Nephron (organoid): ENCODE results near the gene IL19.

Experiments used
- H3K27ac Mint-ChIP-seq, 3 experiments: 2 replicates each; pipeline ENCODE4 v1.8.0; 2020; ENCODE audit warnings: mixed read lengths in 3 of 3, mild to moderate bottlenecking in 2 of 3, moderate library complexity in 1 of 3
- H3K27me3 Mint-ChIP-seq: 2 replicates; pipeline ENCODE4 v1.8.0; 2021; ENCODE audit warnings: low read depth, mild to moderate bottlenecking, moderate library complexity, mixed read lengths
- H3K36me3 Mint-ChIP-seq: 2 replicates; pipeline ENCODE4 v1.8.0; 2020; ENCODE audit warnings: low read depth, mixed read lengths
- H3K4me1 Mint-ChIP-seq: 2 replicates; pipeline ENCODE4 v1.8.0; 2020; ENCODE audit warnings: mixed read lengths
- H3K4me3 Mint-ChIP-seq, 3 experiments: 2 replicates each; pipeline ENCODE4 v1.8.0; 2020; ENCODE audit warnings: mild to moderate bottlenecking in 3 of 3, mixed read lengths in 3 of 3, moderate library complexity in 2 of 3
- H3K9me3 Mint-ChIP-seq: 2 replicates; pipeline ENCODE4 v1.8.0; 2020; ENCODE audit warnings: mixed read lengths
- TF ChIP-seq, protein P1 (sequence below), 3 experiments: fragments of 200-600 bp; sonication (generic); IDR thresholded peaks; one replicate each; pipeline ENCODE4 v1.5.0; 2021; ENCODE audit warnings: antibody characterized with exemption in 3 of 3; ENCODE audit not compliant: unreplicated experiment in 3 of 3

Gene IL19

DNA sequence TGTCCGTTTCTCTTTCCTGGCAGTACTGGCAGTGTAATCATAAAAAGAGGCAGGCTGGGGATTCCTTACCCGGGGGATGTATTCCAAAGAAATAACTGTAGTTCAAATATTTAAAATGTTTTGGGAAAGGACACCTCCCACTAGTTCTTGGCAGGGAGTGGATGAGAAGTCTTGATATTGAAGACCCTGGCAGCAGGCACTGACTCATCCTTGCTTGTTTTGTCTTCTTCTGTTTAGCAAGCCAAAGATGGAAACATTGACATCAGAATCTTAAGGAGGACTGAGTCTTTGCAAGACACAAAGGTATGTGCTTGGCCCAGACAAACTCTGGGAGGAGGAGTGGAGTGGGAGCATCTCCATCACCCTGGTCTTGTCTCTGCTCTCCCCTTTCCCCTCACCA lies 95.5 kb downstream of the IL19 start:
- TF ChIP-seq, protein P1, sequence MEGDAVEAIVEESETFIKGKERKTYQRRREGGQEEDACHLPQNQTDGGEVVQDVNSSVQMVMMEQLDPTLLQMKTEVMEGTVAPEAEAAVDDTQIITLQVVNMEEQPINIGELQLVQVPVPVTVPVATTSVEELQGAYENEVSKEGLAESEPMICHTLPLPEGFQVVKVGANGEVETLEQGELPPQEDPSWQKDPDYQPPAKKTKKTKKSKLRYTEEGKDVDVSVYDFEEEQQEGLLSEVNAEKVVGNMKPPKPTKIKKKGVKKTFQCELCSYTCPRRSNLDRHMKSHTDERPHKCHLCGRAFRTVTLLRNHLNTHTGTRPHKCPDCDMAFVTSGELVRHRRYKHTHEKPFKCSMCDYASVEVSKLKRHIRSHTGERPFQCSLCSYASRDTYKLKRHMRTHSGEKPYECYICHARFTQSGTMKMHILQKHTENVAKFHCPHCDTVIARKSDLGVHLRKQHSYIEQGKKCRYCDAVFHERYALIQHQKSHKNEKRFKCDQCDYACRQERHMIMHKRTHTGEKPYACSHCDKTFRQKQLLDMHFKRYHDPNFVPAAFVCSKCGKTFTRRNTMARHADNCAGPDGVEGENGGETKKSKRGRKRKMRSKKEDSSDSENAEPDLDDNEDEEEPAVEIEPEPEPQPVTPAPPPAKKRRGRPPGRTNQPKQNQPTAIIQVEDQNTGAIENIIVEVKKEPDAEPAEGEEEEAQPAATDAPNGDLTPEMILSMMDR (IDR thresholded peaks at IDR 0.05; ENCODE audit: unreplicated experiment in 3 of 3) = no peak
- Mint-ChIP-seq H3K36me3 (no peaks in the 10 kb centered on the region), H3K4me3 (no peak overlapping the region), H3K4me1 (no peaks in the 10 kb centered on the region), H3K9me3 (no peaks in the 10 kb centered on the region), H3K27me3 (peaks cover 61% of the 10 kb centered on the region), H3K27ac (no peak overlapping the region)

DNA sequence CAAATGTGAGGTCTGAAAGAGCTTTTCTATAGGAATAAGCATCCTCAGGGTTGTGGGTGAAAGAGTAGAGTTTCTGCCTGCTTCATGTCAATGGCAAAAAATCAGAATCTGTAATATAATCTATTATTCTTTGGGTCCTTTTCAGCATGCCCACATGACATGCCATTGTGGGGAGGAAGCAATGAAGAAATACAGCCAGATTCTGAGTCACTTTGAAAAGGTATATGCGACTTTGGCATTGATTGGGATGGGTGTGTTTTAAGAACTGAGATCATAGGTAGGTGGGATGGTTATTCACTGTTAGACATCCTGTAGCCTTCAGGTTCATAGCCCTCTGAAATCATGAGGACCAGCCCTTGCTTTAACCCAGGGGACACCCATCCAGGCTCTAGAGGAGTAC lies 96.7 kb downstream of the IL19 start:
- no peaks in the 10 kb centered on the region for H3K9me3 Mint-ChIP-seq
- H3K4me1 Mint-ChIP-seq = no peaks in the 10 kb centered on the region
- no peak overlapping the region for H3K27ac Mint-ChIP-seq
- TF ChIP-seq, protein P1 (IDR thresholded peaks at IDR 0.05; ENCODE audit: unreplicated experiment in 3 of 3) = no peak
- no peak overlapping the region for H3K4me3 Mint-ChIP-seq
- no peaks in the 10 kb centered on the region for H3K36me3 Mint-ChIP-seq
- peaks cover 49% of the 10 kb centered on the region for H3K27me3 Mint-ChIP-seq

DNA sequence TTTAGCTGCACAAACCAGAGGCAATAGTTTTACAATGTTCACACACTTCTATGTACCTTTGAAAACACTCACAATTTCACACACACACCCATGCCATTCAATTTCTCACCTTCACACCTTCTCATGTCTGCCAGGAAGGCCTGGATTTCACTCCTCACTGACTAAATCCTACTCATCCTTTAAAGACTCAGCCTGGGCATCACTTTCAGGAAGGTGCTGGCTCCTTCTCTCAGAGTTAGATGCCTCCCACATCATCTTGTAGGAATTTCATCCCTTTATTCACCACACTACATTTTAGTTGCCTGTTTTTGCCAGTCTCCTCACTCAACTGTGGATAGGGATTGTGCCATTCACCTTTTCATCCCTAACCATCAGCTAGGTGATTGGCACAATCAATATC lies 97.1 kb downstream of the IL19 start:
- Mint-ChIP-seq H3K4me3 (no peak overlapping the region), H3K27me3 (peaks cover 49% of the 10 kb centered on the region), H3K9me3 (no peaks in the 10 kb centered on the region), H3K27ac (no peak overlapping the region), H3K4me1 (no peaks in the 10 kb centered on the region), H3K36me3 (no peaks in the 10 kb centered on the region)
- TF ChIP-seq, protein P1 (IDR thresholded peaks at IDR 0.05; ENCODE audit: unreplicated experiment in 3 of 3) = no peak

- Mint-ChIP-seq H3K27ac (no peak overlapping the region), H3K9me3 (peaks cover 2% of the 10 kb centered on the region), H3K27me3 (peaks cover 43% of the 10 kb centered on the region), H3K4me1 (no peaks in the 10 kb centered on the region), H3K4me3 (no peak overlapping the region), H3K36me3 (no peaks in the 10 kb centered on the region)
- TF ChIP-seq, protein P1 (IDR thresholded peaks at IDR 0.05; ENCODE audit: unreplicated experiment in 3 of 3) = no peak
These were observed 97.7 kb downstream of the IL19 start for GRCh38 chr1:206868264-206868663.

DNA sequence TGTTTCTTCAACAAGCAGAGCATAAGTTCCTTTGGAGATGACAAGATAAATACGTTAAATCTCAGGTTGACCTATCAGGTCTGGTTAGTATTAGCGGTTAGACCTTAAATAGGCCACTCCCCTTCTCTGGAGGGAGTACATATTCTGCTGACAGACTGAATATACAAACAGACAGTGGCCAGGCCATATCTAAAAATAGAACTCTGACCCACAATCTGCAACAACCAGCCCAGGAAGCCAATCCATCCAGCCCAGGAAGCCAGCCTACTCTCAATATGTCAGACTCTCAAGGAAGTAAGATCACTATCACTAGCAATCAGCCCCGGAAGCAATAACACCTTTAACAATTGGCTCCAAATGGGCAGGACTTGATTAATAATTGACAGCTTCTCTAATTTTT lies 101.6 kb downstream of the IL19 start:
- no peaks in the 10 kb centered on the region for H3K36me3 Mint-ChIP-seq

GRCh38 chr1:206873603-206874188 lies 103.1 kb downstream of the IL19 start:
- TF ChIP-seq, protein P1 (IDR thresholded peaks at IDR 0.05; ENCODE audit: unreplicated experiment in 3 of 3) = no peak
- Mint-ChIP-seq H3K9me3 (peaks cover 34% of the 10 kb centered on the region), H3K4me1 (no peaks in the 10 kb centered on the region), H3K4me3 (no peak overlapping the region), H3K27ac (no peak overlapping the region), H3K36me3 (no peaks in the 10 kb centered on the region), H3K27me3 (peaks cover 11% of the 10 kb centered on the region)

More for the DNA sequence above, 101.6 kb downstream of the IL19 start:
- Mint-ChIP-seq H3K9me3 (peaks cover 22% of the 10 kb centered on the region), H3K4me3 (no peak overlapping the region), H3K27me3 (peaks cover 21% of the 10 kb centered on the region), H3K27ac (no peak overlapping the region), H3K4me1 (no peaks in the 10 kb centered on the region)
- TF ChIP-seq, protein P1 (IDR thresholded peaks at IDR 0.05; ENCODE audit: unreplicated experiment in 3 of 3) = no peak
